Measurements from ENCODE around the gene INSYN2B.
"Not testable (repeated sequence)": the region's sequence is repeated elsewhere in the genome, so short reads cannot be mapped to it uniquely, and the experiment has no call there.

The INSYN2B gene

GRCh38 chr5:169860585-169860984, 119.7 kb downstream of the INSYN2B start:
- in situ Hi-C loops (cut with MboI; ENCODE audit: low sequenced_read_pairs), result no loop called here

DNA sequence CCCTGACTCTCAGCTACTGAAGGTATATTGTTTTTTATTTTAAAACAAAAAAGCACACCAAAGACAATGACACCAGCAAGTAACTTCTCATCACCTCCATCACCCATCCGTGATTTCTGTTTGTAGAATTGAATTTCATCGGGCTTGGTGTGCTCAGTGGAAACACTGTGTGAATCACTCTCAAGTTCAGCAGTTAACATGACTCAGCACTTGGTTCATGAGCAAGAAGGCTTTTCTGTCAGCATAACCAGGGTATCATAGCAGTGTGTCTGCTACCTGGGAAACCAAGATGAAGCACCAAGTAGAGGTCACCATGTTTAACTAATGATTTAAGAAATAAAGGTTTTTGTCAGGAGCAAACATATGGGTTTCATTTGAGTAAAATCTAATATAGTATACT, 123.7 kb downstream of the INSYN2B start:
- in situ Hi-C loops (cut with MboI; ENCODE audit: low sequenced_read_pairs), result no loop called here

DNA sequence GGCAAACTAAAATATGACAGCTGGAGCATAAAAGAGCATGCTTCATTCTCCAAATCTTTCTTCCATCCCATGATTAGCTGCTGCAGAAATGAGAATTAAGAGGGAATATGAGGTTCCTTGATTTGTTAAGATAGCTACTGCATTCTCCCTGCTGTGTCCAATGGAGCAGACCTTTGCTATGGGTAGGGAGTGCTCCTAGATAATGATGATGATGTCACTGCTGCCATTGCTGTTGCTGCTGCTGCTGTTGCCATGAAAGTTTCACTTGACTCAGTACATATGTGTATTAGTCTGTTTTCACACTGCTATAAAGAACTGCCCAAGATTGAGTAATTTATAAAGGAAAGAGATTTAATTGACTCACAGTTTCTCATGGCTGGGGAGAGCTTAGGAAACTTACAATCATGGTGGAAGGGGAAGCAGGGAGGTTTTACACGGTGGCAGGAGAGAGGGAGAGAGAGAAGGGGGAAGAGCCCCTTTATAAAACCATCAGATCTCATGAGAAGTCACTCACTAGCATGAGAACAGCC, 128.9 kb downstream of the INSYN2B start:
- in situ Hi-C loops (cut with MboI; ENCODE audit: low sequenced_read_pairs), result no loop called here

DNA sequence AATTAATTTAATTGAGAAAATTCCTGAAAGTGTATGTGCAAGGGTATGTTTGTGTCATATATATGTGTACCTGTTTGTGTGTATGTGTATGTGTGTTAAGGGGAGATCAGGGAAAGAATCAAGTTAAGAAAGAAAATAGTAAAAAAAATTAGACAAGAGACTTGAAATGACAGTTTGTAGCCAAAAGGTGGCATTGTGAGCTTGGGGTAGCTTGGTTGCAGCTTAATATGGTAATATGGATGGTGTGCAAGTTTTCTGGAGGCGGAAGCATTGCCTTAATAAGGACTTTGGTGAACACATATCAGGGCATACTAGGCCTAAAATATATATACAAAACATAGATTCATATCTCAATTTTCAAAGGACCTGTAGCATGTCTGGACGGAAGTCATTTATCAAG, 129.9 kb downstream of the INSYN2B start:
- in situ Hi-C loops (cut with MboI; ENCODE audit: low sequenced_read_pairs), result no loop called here

DNA sequence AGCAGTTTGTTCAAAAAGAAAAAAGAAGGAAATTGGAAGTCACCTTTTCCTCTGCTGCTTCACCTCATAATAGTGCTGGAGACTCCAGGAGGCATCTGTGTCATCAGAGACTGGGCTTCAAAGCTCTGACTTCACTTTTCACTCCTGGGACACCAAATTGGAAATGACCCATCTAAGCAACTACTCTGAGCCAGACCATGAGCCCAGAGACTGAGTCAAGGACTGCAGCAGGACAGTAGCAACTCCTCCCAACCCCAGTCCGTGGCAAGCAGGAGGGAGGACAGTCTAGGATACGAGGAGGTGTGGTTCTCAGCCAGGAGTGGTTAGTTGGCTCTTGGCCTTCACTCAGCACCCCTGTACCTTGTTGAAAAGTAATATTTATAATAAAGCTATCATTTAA, 131.5 kb downstream of the INSYN2B start:
- in situ Hi-C loops (cut with MboI; ENCODE audit: low sequenced_read_pairs), result no loop called here

DNA sequence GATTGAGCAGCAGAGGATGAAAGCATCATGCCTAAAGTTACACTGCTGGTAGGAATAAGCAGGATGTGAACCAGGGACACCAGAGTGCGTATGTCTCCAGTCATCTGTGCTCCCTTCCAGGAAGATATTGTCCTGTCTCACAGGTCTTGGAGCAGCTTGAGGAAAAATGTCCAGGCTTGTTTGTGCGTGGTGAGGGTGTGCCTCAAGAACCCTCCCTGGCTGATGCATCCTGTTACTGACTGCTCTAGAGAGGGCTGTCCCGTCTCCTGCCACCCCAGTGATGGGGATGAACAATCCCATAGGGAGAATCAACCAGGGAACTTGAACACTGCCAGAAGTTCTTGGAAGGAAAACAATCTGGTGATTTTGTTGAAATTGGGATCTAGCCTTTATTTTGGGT, 132.0 kb downstream of the INSYN2B start:
- in situ Hi-C loops (cut with MboI; ENCODE audit: low sequenced_read_pairs), result no loop called here

DNA sequence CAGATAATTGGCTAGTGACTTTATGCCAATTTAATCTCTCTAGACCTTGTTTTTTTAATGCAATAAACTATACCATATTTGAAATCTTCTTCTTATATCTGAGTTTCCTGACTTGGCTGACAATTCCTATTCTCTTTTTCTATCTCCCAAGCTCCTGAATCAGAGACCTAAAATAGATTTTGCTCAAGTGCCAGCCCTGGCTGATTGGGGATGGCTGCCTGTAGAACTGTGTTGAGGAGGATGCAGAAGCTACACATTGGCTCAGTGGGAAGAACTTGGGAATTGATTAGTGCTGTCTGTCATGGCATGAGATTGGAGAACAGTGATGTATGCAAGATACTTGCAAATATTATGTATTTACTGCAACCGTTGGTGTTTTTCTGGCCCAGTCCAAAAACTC, 132.8 kb downstream of the INSYN2B start:
- in situ Hi-C loops (cut with MboI; ENCODE audit: low sequenced_read_pairs), result no loop called here

DNA sequence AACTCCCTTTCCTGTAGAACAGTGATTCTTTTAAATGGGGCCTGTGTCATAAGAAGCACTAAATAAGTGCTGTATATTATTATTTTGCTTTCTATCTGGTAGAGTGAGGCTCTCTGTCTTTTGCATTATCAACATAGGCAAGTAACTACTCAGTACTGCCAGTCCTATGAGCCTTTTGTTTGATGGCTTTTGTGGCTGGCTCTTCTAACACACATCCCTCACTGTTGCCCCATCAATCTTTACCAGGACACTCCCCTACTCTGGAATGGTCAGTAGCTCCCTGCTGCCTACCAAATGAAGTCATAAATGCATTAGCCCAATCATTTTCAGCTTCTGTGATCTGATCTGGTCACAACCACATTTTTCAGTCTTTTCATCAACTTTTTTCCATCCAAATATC, 137.6 kb downstream of the INSYN2B start:
- in situ Hi-C loops (cut with MboI; ENCODE audit: low sequenced_read_pairs), result no loop called here

- in situ Hi-C loops (cut with MboI; ENCODE audit: low sequenced_read_pairs), result no loop called here
Observed at GRCh38 chr5:169840405-169840804, 139.9 kb downstream of the INSYN2B start.

DNA sequence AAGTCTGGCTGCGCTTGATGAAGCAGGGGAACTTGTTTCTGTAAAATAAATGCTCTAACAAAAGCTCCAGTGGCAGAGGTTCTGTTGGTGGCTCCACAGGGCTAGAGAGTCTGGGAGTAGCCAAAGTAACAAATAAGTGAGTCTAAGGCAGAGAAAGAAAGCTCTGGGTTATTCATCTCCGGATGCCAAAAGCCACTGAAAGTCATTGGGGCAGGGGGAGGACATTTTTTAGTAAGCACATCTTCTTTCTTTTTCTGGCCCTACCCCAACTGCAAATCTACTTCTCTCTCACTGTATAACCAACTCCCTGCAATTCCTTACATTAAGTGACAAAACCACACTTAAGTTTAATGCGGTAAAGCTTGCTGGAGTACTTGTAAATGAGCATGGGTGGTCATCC, 141.6 kb downstream of the INSYN2B start:
- in situ Hi-C loops (cut with MboI; ENCODE audit: low sequenced_read_pairs), result no loop called here

DNA sequence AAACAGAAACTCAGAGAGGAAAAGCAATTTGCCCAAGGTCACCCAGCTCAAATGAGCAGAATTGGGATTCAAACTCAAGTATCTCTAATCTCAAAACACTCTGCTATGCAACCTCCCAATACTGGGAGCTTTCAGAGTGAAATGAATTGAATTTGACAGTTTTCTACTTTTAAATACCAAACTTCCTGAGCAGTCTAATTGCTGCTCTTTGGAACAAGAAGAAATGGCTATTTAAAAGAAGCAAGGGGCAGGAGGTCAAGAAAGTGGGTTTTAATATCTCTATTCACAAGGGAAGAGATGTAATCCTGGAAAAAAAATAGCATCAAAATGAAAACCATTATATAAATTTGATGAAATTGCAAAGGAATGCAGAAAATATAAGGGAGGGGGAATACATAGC, 142.6 kb downstream of the INSYN2B start:
- in situ Hi-C loops (cut with MboI; ENCODE audit: low sequenced_read_pairs), result no loop called here

GRCh38 chr5:169836835-169837536, 143.3 kb downstream of the INSYN2B start:
- in situ Hi-C loops (cut with MboI; ENCODE audit: low sequenced_read_pairs), result no loop called here

DNA sequence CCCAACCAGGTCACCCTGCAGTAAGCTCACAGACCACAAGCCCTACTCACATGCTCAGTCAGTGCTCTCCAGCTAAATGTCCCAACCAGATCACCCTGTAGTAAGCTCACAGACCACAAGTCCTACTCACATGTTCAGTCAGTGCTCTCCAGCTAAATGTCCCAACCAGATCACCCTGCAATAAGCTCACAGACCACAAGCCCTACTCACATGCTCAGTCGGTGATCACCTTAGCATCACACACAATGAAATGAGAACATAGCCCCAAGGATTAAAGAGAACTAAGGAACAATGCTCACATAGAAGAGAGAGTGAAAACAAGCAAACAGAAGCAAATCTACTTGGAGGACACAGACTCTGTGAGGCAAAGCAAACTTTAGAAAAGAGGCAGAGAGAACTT, 145.8 kb downstream of the INSYN2B start:
- in situ Hi-C loops (cut with MboI; ENCODE audit: low sequenced_read_pairs), result not testable (repeated sequence)

DNA sequence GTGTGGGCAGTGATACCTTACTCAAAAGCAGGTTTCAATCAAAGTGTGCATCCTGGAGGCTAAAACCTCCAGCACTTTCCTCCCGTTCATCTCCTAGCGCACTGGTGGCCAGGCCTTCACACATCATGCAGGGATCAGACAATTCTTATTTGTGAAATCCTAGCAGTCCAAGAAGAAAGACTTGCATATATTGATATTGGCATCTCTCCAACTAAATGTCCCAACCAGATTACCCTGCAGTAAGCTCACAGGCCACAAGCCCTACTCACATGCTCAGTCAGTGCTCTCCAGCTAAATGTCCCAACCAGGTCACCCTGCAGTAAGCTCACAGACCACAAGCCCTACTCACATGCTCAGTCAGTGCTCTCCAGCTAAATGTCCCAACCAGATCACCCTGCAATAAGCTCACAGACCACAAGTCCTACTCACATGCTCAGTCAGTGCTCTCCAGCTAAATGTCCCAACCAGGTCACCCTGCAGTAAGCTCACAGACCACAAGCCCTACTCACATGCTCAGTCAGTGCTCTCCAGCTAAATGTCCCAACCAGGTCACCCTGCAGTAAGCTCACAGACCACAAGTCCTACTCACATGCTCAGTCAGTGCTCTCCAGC, 146.5 kb downstream of the INSYN2B start:
- in situ Hi-C loops (cut with MboI; ENCODE audit: low sequenced_read_pairs), result not testable (repeated sequence)

- in situ Hi-C loops (cut with MboI; ENCODE audit: low sequenced_read_pairs), result no loop called here
Observed at GRCh38 chr5:169832845-169833244, 147.4 kb downstream of the INSYN2B start.

DNA sequence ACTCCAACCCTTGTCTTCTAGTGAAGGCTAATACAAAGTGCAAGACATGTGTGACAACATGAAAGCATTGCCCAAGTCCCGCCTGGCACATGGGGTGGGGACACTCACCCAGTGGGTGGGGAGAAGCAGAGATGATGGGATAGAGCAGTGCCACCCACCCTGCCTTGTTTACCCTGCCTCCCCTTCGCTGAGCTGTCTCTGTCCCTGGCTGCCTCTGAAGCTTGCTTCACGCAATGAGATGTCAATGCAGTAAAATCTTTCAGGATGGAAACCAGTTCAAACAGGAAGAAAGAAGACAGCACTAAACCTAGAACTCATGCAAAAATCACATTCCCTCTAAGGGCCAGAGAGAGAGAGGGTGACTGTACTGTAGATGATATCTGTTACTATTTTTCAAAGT, 148.0 kb downstream of the INSYN2B start:
- in situ Hi-C loops (cut with MboI; ENCODE audit: low sequenced_read_pairs), result no loop called here

DNA sequence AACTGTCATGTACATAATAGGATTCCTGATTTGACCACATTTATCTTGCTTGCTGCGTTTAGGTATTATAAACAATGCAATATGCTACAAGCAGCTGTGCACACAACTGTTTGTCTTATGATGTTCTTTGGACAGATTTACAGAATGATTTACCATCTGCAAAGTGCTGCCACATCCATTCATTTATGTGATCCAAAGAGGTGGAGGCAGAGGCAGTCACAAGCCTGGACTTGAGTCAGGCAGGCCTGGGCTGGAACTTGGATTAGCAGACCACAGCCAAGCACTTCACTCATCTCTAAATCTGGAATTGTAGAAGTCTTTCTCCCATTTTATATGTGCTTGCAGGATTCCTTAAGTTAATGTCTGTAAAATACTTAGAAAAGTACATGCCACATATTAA, 149.0 kb downstream of the INSYN2B start:
- in situ Hi-C loops (cut with MboI; ENCODE audit: low sequenced_read_pairs), result no loop called here

GRCh38 chr5:169828385-169828784, 151.9 kb downstream of the INSYN2B start:
- in situ Hi-C loops (cut with MboI; ENCODE audit: low sequenced_read_pairs), result no loop called here

- in situ Hi-C loops (cut with MboI; ENCODE audit: low sequenced_read_pairs), result no loop called here
Observed at GRCh38 chr5:169827769-169828168, 152.5 kb downstream of the INSYN2B start.

GRCh38 chr5:169826618-169827017, 153.7 kb downstream of the INSYN2B start:
- in situ Hi-C loops (cut with MboI; ENCODE audit: low sequenced_read_pairs), result no loop called here

DNA sequence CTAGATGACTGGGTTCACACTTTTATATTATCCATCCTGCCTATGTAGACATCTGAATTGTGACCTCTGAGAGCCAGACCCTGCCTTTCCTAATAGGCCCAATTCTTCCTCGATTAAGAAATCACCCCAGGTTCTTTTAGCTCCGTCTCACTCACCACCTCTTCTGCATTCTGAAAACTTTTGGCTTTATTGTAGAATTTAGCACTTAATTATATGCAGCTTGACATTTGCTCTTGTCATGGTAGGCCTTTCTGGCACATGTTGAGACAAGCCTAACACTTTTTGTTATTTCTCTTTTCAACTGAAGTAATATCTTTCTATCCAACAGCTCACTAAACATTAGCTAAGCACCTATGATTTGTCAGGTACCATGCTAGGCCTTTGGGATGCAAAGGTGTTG, 163.3 kb downstream of the INSYN2B start:
- in situ Hi-C loops (cut with MboI; ENCODE audit: low sequenced_read_pairs), result no loop called here

DNA sequence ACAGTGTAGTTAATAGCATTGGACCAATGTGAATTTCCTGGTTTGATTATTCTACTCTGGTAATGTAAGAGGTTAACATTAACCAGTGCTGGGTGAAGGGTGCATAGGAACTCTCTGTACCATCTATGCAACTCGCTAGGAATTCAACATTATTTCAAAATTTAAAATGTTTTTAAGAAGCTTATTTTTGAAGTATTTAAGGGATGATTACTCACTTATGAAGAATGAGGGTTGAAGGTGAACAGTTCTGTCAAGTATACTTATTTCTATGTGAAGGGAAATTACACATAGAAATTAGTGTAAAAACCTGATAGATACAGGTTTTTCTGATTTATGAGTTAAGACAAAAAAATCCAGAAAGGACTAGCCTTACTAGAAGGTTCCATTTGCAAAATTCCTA, 165.8 kb downstream of the INSYN2B start:
- in situ Hi-C loops (cut with MboI; ENCODE audit: low sequenced_read_pairs), result no loop called here

Data from HL-60/S4 treated with retinoic acid at 250 ng/mL for 4 days and 3 days (cell line).